Upper lobe of left lung (tissue), 6 donors: Measurements from ENCODE around the gene PFN4. TPM values are rescaled to one million over a fixed set of nuclear protein-coding genes. Genes with fewer than 3 reads are reported as not detected.
"Not testable (repeated sequence)": the region's sequence is repeated elsewhere in the genome, so short reads cannot be mapped to it uniquely, and the experiment has no call there.

Experiments
- ATAC-seq, 2 donors: fragments of 200-7000 bp; cut with Tn5 transposase; one replicate each; pipeline ENCODE4 v1.9.1; 2022; ENCODE audit warnings: mild to moderate bottlenecking in 2 of 2, moderate library complexity in 2 of 2; ENCODE audit not compliant: low FRiP score in 2 of 2
- DNase-seq, 2 donors: peaks; one replicate each; pipeline ENCODE4 v3.0.0-alpha.2; 2019 to 2020
- H3K27ac ChIP-seq, 4 donors: fragments of 200-600 bp; sonication (generic); one replicate each; pipeline ENCODE4 v1.5.1; 2016 to 2019
- H3K27me3 ChIP-seq, 4 donors: fragments of 200-600 bp; sonication (generic); one replicate each; pipeline ENCODE4 v1.5.1; 2017 to 2019
- H3K36me3 ChIP-seq, 4 donors: fragments of 200-600 bp; sonication (generic); one replicate each; pipeline ENCODE4 v1.5.1; 2016 to 2019
- H3K4me1 ChIP-seq, 4 donors: fragments of 200-600 bp; sonication (generic); one replicate each; pipeline ENCODE4 v1.5.1; 2018 to 2019
- H3K4me3 ChIP-seq, 4 donors: fragments of 200-600 bp; sonication (generic); one replicate each; pipeline ENCODE4 v1.5.1; 2017 to 2019; ENCODE audit warnings: mild to moderate bottlenecking in 2 of 4, moderate library complexity in 1 of 4
- H3K9me3 ChIP-seq, 4 donors: fragments of 200-600 bp; sonication (generic); one replicate each; pipeline ENCODE4 v1.5.1; 2018 to 2019
- CTCF ChIP-seq, 6 experiments: fragments of 450-650 bp in 4 of 6; fragments of 200-600 bp in 2 of 6; sonication (generic) in 2 of 6; IDR thresholded peaks; one replicate each; pipeline ENCODE4 v1.5.1; 2016 to 2019; ENCODE audit warnings: antibody characterized with exemption in 6 of 6
- EP300 ChIP-seq, 4 donors: sonication (generic); formaldehyde crosslinking; IDR thresholded peaks; one replicate each; pipeline ENCODE4 v1.5.1; 2017; ENCODE audit warnings: antibody characterized with exemption in 4 of 4, control low read depth in 2 of 4
- POLR2A ChIP-seq, 4 donors: fragments of 450-650 bp; IDR thresholded peaks; one replicate each; pipeline ENCODE4 v1.5.1; 2016 to 2017; ENCODE audit warnings: antibody characterized with exemption in 4 of 4, mild to moderate bottlenecking in 2 of 4
- POLR2AphosphoS5 ChIP-seq, 2 donors: sonication (generic); formaldehyde crosslinking; IDR thresholded peaks; one replicate each; pipeline ENCODE4 v1.5.1; 2017; ENCODE audit warnings: antibody characterized with exemption in 2 of 2
- WGBS, 2 donors: methylation state at CpG; one replicate each; pipeline ENCODE4 v1.1.5; 2017 to 2018; 5-methylcytosine and 5-hydroxymethylcytosine counted together
- total RNA-seq, 6 donors: library from RNA; depleted of rRNA in 4 of 6; stranded (reverse); fragments of >200 nt in 4 of 6; gene quantifications; one replicate each; pipeline versions ENCODE4 v1.1.0 to v1.2.1, GENCODE V29; 2016 to 2021
- donor health status: DM: no; HTN: no; CAD: no; lungs with moderate emphysema.
- donor health status: DM: no; HTN: yes; CAD: no; lungs with severe emphysema.

PFN4 gene
- total RNA-seq, 6 donors from 2014 or later: 0.54 TPM; not detected in 4

- H3K27me3 ChIP-seq: no peaks in the 10 kb centered on the region
- no peak for TF ChIP-seq POLR2A (IDR thresholded peaks at IDR 0.05)
- TF ChIP-seq POLR2AphosphoS5 (IDR thresholded peaks at IDR 0.05): no peak
- no peak for TF ChIP-seq EP300 (IDR thresholded peaks at IDR 0.05)
- no peak for TF ChIP-seq CTCF (IDR thresholded peaks at IDR 0.05)
- H3K36me3 ChIP-seq: peaks cover 0 to 20% (median 5%) of the 10 kb centered on the region in 4 donors
- ATAC-seq: no peak
- no peak overlapping the region for H3K4me3 ChIP-seq
- no peaks in the 10 kb centered on the region for H3K4me1 ChIP-seq
- WGBS, 2 donors: 84 to 96% methylated on average over 2 to 5 of the region's 5 CpGs
- DNase-seq: no peak
- H3K27ac ChIP-seq: no peak overlapping the region
- H3K9me3 ChIP-seq: peaks cover 0 to 5% (median 4%) of the 10 kb centered on the region in 4 donors
These were observed 29.5 kb upstream of the PFN4 start for GRCh38 chr2:24152413-24153197.

- TF ChIP-seq POLR2AphosphoS5 (IDR thresholded peaks at IDR 0.05): no peak
- TF ChIP-seq EP300 (IDR thresholded peaks at IDR 0.05): no peak
- no peak for TF ChIP-seq CTCF (IDR thresholded peaks at IDR 0.05)
- no peak for TF ChIP-seq POLR2A (IDR thresholded peaks at IDR 0.05)
- Histone ChIP-seq H3K27ac (no peak overlapping the region), H3K27me3 (no peaks in the 10 kb centered on the region), H3K4me3 (no peak overlapping the region), H3K4me1 (no peaks in the 10 kb centered on the region), H3K9me3 (peaks cover 0 to 9% (median 8%) of the 10 kb centered on the region in 4 donors), H3K36me3 (peaks cover 0 to 26% (median 4%) of the 10 kb centered on the region in 4 donors)
- no peak for ATAC-seq
- no peak for DNase-seq
These were observed 24.2 kb upstream of the PFN4 start for GRCh38 chr2:24147364-24147763.

GRCh38 chr2:24140305-24140704, 17.2 kb upstream of the PFN4 start:
- DNase-seq, H3K4me3 ChIP-seq, ATAC-seq, H3K9me3 ChIP-seq, H3K27ac ChIP-seq, H3K4me1 ChIP-seq, H3K27me3 ChIP-seq: not testable (repeated sequence)
- WGBS, 2 donors: 88 to 98% methylated on average over 5 of the region's 5 CpGs
- H3K36me3 ChIP-seq: peaks cover 0 to 11% (median 4%) of the 10 kb centered on the region in 4 donors

GRCh38 chr2:24132543-24132942, 9.4 kb upstream of the PFN4 start:
- H3K4me3 ChIP-seq: no peak overlapping the region
- H3K27ac ChIP-seq: no peak overlapping the region
- H3K4me1 ChIP-seq: no peaks in the 10 kb centered on the region
- H3K36me3 ChIP-seq: no peaks in the 10 kb centered on the region
- WGBS, 2 donors: 92 to 97% methylated on average over 3 of the region's 3 CpGs
- no peak for TF ChIP-seq POLR2AphosphoS5 (IDR thresholded peaks at IDR 0.05)
- no peak for TF ChIP-seq POLR2A (IDR thresholded peaks at IDR 0.05)
- TF ChIP-seq CTCF (IDR thresholded peaks at IDR 0.05): no peak
- DNase-seq: no peak
- H3K9me3 ChIP-seq: peaks cover 0 to 3% (median 0%) of the 10 kb centered on the region in 4 donors
- no peak for ATAC-seq
- H3K27me3 ChIP-seq: no peaks in the 10 kb centered on the region

GRCh38 chr2:24125956-24126355, 2.8 kb upstream of the PFN4 start:
- ATAC-seq (no peak), DNase-seq (no peak)
- TF ChIP-seq POLR2AphosphoS5 (IDR thresholded peaks at IDR 0.05) (no peak), EP300 (IDR thresholded peaks at IDR 0.05) (no peak), CTCF (IDR thresholded peaks at IDR 0.05) (no peak), POLR2A (IDR thresholded peaks at IDR 0.05) (no peak)
- H3K4me3 ChIP-seq: no peak overlapping the region
- no peaks in the 10 kb centered on the region for H3K27me3 ChIP-seq
- peaks cover 10 to 15% (median 12%) of the 10 kb centered on the region in 4 donors for H3K4me1 ChIP-seq
- no peaks in the 10 kb centered on the region for H3K36me3 ChIP-seq
- no peaks in the 10 kb centered on the region for H3K9me3 ChIP-seq
- no peak overlapping the region for H3K27ac ChIP-seq
- 31 to 50% methylated on average over 1 of the region's 1 CpG for WGBS, 2 donors
